ENCODE measurements around the gene PADI3.

PADI3 gene

GRCh38 chr1:17276568-17276967, 27.7 kb downstream of the PADI3 start:
- DNase-seq = peak; percentile 82

DNA sequence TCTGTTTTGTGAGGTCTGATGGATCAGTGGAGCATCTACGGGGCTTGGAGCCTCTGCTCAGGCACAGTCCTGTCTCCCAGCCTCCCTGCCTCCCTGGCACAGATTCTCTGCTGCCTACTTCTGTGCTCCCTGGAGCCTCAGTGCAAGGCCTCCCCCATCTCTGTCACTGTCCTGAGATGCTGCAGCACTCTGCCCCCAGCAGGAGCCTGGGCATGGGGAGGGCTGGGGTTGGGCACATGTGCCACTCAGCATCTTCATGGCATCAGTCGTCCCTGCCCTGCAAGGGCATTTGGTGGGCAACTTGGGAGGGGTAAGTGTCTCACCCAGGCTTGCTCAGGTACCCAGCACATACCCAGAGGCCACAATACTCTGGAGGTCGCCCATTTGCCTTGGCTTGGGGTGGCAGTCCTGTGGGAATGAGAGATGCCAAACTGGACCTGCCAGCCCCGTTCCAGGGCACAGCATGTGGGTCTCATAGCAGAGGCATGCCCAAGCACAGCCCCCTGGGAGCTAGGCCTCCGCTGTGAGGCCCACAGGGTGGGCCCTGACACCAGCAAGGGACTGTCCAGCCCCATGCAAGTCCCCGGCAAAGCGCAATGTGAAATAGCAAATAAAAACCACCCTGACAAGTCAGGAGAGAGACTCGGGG, 28.7 kb downstream of the PADI3 start:
- no peak for DNase-seq

DNA sequence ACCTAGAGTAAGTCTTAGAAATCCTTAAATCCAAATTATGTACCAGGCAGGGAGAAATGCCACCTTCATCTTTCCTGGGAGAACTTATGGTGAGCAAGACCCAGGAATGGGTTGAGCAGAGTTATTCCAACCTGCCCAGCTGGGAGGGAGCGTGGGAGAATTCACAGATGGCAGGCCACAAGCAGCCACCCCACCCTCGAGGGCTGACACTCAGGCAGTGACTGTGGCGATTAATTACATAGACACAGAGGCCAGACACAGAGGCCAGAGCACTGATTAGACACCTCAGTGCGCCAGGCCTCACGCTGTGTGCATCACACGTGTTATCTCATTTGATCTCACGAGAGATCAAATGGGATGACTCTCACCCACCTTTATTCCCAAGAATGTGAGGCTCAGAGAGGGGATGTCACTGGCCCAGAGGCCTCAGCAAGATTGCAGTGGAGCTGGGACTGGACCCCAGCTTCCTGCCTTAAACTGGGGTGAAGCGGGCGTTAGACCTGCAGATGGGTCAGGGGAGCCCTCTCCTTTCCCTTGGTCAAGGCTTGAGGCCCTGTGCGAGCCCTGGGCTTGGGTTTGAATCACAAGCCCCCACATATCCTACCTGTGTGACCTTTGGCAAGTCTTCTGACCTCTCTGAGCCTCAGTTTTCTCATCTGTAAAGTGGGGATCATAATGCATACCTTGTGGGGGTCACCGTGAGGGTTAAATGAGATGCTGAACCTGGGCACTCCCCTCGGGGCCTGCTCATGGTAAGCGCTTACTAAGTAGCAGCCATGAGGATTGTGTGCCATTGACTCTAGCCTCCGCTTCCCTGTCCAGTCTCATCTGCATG, 30.3 kb downstream of the PADI3 start:
- DNase-seq = no peak

GRCh38 chr1:17280436-17280835, 31.5 kb downstream of the PADI3 start:
- no peak for DNase-seq

DNA sequence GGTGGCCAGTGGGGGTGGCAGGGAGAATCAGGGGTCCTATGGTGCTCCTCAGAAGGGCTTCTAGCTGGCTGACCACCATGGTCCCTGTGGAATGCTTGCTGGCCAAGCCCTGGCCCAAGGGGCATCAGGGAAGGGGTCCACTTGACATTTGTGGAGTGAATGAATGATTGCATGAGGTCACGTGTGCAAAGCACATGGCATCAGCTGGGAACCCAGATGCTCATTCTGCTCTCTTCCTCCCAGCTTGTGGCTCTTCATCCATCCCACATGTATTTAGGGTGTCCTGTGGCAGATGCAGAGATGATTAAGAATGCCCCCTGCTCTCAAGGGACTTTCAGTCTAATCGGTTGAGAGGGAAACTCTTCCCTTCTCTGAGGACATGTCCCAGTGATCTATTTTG, 32.0 kb downstream of the PADI3 start:
- no peak for DNase-seq

DNA sequence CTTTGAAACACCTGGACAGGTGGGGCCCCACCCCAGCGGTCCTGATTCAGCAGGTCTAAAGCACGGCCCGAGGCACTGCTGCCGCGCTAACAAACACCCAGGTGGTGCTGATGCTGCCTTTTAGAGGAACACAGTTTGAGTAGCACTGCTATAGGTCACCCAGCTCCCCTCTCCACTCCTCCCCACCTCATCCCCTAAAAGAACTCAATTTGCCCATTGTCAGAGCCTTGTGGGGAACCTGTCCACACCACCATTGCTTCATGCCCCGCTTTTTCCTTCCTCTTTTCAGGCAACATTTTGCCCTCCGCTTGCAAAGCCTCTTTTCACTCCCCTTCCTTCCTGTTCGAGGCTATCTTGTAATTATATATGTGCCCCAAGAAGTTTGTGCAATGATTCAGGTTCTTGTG, 32.9 kb downstream of the PADI3 start:
- DNase-seq = peak; percentile 99

DNA sequence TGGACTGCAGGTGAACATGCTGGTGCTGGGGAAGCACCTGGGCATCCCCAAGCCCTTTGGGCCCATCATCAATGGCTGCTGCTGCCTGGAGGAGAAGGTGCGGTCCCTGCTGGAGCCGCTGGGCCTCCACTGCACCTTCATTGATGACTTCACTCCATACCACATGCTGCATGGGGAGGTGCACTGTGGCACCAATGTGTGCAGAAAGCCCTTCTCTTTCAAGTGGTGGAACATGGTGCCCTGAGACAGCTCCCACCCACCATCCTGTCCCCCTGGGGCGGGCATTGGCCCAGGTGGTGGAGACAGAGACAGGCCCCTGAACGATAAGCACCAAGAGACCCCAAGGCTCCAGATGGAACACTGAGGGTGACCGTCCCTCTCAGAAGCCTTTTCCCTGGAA, 33.9 kb downstream of the PADI3 start:
- DNase-seq = no peak

DNA sequence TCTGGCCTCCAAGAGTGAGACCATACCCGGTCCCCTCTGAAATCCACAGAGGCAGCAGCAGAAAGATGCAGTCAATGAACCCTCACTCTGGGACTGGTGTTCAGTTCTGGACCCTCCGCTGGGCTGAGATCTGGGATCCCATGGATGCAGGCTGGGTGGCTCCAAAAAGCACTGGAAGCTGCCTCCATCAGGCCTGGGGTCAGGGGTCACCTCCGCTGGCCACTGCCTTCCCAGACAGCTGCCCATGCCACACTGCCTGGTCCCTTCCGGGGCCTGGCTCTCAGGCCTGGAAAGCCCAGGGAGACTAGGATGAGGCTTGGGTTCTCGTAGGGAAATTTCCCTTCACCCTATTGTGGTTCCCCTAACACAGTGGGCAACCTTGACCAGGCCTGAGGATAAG, 37.7 kb downstream of the PADI3 start:
- no peak for DNase-seq

DNA sequence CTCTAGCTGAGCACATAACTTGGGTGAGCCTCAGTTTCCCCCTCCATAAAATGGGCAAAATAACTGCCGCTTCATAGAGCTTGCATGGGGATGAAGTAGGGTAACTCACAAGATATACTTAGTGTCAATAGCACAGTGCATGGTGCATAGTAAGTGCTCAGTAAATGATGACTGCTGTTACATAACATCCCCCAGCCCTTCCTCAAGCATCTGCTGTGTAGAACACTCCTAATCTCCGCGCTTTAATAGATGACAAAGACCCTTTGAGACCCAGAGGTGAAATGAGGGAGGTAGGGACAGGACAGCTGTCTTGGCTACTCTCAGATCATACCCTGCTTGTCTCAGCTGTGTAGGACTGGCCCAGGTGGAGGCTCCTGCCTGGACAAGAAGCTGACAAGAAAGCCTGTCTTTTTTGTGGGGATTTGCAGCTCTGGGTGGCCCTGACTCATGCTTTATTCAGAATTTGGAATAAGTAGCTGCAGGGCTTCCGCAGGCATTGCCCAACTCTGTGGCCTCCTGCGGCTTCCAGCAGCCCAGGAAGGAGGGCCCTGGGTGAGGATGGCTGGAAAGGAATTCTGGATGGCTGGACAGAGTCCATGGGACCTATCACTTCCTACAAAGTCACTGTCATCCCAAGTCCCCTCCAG, 38.4 kb downstream of the PADI3 start:
- DNase-seq = peak; percentile 51

- DNase-seq = no peak
These were observed 40.8 kb downstream of the PADI3 start for GRCh38 chr1:17289721-17290120.

DNA sequence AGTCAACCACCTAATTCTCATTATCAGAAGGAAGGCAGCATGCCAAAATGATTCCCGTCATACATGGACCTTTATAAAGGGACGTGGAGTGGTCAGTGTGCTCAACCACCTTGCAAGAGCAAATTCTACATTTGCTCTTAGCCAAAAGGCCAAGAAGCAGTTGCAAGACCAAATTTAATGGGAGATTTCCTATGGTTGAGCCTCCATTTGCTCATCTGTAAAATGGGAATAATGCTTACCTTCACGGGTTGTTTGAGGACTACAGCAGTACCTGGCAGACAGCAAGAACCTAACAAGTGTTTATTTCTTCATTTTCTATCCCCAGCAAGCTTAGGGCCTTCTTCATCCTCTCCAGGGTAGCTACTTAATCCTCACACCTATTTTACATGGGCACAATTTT, 41.7 kb downstream of the PADI3 start:
- no peak for DNase-seq

DNA sequence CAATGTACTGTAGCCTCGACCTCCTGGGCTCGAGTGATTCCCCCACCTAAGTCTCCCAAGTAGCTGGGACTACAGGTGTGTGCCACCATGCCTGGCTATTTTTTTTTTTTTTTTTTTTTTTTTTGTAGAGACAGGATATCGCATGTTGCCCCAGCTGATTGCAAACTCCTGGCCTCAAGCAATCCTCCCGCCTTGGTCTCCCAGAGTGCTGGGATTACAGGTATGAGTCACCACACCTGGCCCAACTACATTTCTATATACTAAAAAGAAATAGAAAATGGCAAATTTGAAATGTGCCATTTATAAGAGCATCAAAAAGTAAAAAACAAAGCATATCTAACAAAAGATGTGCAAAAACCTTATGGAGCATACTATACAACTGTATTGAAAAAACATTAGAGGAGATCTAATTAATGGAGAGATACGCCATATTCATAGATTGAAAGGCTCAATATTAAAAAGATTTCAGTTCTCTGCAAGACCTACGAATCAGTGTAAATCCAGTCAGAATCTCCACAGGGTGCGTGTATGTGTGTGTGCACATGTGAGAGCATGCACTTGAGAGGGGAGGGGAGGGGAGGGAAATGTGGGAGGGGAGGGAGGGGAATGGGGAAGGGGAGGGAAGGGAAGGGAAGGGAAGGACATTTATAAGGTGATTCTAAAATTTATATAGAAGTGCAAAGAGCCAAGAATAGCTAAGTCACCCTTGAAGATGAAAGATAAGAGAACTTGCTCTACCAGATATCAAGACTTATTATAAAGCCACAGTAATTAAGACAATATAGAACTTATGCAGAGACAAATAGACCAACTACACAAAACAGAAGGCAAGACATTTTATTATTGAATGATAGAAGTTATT, 43.6 kb downstream of the PADI3 start:
- no peak for DNase-seq

GRCh38 chr1:17293681-17294425, 45.0 kb downstream of the PADI3 start:
- DNase-seq = no peak

DNA sequence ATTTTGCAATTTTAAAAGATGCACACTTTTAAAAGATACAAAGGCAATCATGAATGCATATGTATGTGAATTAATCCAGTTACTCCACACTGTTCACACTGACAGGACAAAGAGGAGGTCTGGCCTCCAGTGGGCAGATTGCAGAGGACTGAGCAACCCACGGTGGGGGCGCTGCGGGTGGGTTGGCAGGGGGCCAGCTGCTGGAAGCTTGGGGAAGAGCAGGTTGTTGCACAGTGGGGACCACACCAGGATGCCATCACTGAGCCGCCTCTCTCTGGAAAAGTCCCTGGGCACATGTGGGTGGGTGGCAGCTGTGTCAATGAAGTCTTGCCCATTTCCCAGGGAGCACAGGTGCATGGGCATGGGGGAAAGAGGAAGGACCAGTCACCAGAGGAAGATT, 46.4 kb downstream of the PADI3 start:
- DNase-seq = no peak

DNA sequence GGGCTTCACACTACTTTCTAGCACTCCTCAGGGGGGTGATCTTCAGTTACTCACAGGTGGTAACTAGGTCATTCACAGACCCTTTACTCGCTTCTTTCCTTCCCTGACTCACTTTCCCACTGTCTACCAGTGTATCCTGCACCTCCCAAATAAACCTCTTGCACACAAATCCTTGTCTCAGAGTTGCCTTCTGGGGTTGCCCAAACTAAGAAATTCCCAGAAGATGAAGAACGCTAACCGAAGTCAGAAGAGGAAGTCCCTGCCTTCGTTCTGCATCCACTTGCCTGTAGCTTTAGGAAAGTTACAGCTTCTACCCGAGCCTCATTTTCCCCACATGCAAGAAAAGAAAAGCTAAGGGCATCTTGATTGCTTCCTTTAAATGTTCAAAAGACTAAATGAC, 47.2 kb downstream of the PADI3 start:
- no peak for DNase-seq

DNA sequence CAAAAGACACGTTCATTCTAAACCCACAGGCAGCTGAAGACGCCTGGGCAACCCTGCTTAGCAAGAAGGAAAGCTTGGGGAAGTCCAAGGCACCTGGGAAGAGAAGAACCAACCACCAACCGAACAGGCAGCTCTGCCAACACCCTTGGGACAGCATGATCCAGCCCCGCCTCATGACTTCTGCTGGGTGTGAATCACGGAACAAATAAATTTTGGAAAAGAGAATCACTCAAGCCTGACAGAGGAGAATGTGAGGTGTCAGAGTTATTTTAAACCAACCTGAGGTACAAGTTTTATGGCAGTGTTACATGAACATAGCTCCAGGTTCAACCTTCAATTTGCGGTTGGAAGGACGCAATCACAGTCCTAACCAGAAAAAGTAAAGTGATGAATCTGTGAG, 49.1 kb downstream of the PADI3 start:
- DNase-seq = no peak

DNA sequence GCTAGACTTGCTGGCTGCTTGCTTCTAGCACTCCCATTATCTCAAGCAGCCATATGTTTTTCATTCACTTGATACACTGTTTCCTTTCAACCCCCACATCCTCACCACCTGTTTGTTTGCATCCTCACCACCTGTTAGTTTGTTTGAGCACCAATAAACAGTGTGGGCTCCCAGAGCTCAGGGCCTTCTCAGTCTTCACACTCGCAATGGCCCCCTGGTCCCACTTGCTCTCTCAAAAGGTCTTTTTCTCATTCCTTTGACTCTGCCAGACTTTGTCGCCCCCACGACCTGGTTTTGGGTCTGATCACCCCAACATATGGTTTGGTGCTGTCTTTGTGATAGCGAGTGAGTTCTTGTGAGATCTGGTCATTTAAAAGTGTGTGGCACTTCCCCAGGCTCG, 52.9 kb downstream of the PADI3 start:
- no peak for DNase-seq

DNA sequence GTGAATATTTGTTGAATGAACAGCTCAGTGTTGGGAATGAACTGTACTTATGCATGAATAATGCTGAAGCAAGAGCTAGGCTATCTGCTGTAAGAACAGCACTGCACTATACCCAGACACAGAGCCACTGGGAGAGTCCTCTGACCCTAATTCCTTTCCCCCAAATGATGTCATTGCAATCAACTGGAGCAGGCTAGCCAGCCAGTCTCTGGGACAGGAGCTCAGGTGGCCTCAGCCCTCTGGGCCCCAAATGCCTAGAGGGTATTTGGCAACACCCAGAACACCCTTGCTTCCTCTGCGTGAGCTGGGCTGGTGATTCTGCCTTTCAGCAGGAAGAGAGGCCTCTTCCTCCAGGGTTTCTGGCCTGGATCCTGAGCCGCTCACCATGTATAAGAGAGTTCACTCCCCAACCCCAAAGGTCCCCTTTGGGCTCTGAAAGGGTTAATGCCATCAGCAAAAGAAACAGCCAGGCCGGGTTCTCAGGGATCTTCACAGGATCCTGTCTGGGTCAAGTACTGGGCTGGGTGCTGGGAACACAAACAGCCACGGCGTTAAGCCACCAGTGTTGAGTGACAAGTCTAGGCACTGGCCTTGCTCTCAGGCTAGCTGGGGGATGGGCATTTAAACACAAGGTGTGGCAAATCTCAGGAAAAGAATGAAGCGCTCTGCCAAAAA, 55.4 kb downstream of the PADI3 start:
- peak; percentile 70 for DNase-seq

DNA sequence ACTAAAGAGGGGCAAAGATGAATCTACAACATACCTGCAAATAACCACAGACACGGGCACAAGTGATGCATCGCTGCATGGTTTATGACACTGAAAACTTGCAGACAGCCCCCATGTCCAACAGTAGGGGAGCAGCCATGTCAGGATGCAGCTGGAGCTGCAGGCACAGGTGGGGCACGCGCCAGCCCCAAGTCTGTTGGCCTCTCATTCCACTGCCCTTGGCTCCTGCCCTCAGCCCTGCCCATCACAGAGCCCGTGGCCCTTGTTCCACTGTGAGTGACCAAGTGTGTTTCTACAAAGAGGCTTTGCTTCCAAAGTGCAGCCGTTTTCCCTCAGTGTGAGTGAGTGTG, 55.9 kb downstream of the PADI3 start:
- no peak for DNase-seq

DNA sequence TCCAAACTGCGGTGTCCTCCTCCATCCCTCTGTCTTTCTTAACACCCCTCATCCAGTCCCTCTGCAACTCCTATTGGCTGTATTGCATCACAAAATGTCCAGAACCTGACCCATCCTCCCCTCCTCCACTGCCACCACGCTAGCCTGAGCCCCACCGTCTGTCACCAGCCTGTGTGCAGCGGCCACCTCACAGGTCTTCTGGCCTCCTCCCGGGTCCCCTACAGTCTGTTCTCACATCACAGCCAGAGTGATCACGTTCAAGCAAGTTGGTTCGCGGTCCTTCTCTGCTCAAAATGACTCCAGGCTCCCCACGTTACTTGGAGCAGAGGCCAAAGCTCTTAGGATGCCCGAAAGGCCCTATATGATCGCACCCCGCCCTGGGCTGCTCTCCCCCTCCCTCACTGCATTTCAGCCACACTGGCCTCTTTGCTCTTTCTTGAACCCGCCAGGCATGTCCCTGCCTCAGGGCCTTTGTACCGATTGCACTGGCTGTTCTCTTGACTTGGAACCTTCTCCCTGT, 56.7 kb downstream of the PADI3 start:
- no peak for DNase-seq

DNA sequence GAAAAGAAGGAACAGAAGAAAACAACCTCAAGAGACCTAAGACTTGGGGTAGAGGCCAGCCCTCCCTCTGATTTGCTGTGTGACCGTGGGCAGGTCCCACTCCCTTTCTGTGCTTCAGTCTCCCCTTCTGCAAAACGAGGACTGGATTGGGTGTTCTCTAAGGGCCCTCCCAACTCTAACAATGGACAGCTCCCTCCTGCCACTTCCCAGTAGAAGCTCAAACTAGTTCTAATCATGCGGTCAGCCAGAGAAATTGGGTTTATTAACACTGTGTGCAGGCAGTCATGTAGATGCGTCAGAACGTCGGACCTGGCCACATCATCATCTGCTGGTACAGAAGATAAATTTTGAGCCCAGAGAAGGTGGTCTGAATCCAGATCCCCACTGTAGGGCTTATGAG, 57.5 kb downstream of the PADI3 start:
- no peak for DNase-seq

- no peak for DNase-seq
These were observed 58.0 kb downstream of the PADI3 start for GRCh38 chr1:17306921-17307320.
